NCI-H2196 treated with DMSO at 0.1 percent for 48 hours (cell line): ENCODE results near the gene C9orf78.

Source experiments
- DNase-seq: peaks from one replicate; lab custom pipeline; 2025; ENCODE audit not compliant: unreplicated experiment; lab: John Stamatoyannopoulos, UW

Gene C9orf78, protein sequence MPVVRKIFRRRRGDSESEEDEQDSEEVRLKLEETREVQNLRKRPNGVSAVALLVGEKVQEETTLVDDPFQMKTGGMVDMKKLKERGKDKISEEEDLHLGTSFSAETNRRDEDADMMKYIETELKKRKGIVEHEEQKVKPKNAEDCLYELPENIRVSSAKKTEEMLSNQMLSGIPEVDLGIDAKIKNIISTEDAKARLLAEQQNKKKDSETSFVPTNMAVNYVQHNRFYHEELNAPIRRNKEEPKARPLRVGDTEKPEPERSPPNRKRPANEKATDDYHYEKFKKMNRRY

DNA sequence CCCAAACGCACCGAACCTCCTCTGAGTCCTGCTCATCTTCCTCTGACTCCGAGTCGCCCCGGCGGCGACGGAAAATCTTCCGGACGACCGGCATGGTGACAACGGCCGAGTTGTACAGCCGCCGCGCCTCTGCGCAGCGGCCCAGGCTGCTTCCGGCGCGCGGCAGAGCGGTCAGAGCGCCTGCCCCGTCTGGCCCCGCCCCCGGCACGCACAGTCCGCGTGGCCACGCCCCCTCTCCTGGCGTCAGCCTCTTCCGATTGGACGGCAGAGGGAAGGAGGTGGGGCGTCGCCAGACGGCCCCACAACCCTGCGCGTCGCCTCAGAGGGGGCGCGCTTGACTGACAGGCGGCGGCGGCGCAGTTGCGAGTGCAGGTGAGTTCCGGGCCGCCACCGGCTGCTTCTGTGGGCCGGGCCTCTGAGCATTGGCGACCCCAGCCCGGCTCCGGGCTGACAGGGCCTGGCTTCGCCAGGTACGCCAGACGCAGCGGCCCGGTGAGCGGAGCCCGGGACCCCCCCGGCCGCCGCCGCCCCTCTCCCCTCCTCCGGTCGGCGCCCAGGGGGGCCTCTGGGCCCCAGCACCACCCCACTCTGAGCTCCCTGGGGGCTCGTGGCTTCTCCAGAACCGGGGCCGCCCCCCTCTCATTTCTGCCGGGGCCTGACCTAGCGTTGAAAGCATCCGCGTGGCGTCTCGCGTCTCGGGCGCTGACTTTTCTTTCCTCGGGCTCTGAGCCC is at the start of gene C9orf78, which contains the start of gene USP20:
C9orf78 (minus strand) TSS at position 148 of the 732 bp plus-strand sequence; CDS start at position 94, 54 bp downstream.
USP20 (plus strand) TSS at position 331 of the 732 bp plus-strand sequence. CDS start 17,098 bp downstream, outside the sequence.
- DNase-seq = peak; percentile 93

DNA sequence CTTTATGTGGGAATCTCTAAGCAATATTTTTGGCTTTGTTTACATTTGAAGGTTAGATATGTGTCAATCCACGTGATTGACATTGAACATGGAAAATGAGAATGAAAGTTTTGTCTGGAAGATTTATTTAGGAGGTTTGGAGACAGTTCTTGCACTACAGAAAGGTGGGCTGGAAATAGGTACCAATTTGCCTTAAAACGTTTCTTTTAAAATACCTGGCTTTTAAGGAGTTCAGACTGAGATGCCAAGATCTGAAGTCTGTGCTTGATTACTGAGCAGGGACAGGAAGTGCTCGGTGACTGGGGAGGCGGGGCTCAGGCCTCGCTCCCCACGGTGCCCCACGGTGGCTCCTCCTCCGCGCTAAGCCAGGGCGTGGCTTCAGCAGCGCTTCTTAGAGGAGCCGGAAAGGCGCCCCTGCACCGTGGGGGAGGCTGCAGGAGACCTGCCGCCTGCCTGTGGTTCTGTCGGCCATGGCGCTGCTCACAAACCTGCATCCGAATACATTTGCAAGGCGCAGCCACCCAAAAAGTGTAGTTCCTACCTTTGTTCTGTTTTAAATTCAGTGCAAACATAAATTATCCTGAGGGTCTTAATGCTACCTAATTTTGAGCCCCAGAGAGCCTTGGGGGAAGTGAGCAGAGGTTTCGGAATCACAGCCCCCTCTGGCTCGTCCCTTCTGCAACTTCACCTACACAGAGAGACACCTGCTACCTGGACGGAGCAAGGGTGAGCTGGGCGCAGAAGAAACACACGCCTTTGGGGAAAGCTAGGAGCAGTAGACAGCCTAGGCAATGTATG is 49.3 kb upstream of the C9orf78 start:
- peak; percentile 78 for DNase-seq

DNA sequence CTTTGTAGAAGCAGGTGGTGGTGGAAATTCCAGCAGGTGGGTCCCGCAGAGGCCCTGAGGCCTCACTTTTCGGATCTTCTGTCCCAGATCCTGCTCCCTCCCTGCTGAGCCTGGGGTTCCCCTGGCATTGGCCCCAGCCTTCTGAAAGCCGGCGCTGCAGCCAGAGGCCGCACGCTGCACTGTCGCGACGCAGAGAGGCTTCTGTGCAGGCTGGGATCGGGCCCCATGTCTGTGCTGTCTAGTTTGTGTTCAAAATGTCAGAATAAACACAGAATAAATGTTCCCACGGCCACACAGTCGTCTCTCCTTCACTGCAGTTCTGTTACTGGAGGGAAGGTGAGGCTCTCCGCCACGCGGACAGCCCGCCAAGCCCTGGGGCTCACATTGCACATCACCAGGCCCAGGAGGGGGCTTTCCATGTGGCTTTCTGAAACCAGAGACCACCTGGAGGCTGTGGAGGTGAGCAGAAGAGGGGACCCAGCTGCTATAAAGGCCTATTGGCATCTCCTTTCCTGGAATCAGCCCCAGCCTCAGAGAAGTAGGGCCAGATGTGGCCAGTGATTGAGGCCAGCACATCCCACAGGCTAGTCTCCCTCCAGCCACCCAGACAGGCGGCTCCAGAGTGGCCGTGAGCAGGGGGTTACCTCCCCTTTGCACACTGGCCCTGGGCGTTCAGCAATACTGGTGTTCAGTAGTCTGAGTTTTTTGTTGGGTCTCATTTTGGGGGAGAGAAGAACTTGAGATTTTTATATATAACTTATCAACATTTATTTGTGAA is 46.7 kb upstream of the C9orf78 start:
- no peak for DNase-seq

DNA sequence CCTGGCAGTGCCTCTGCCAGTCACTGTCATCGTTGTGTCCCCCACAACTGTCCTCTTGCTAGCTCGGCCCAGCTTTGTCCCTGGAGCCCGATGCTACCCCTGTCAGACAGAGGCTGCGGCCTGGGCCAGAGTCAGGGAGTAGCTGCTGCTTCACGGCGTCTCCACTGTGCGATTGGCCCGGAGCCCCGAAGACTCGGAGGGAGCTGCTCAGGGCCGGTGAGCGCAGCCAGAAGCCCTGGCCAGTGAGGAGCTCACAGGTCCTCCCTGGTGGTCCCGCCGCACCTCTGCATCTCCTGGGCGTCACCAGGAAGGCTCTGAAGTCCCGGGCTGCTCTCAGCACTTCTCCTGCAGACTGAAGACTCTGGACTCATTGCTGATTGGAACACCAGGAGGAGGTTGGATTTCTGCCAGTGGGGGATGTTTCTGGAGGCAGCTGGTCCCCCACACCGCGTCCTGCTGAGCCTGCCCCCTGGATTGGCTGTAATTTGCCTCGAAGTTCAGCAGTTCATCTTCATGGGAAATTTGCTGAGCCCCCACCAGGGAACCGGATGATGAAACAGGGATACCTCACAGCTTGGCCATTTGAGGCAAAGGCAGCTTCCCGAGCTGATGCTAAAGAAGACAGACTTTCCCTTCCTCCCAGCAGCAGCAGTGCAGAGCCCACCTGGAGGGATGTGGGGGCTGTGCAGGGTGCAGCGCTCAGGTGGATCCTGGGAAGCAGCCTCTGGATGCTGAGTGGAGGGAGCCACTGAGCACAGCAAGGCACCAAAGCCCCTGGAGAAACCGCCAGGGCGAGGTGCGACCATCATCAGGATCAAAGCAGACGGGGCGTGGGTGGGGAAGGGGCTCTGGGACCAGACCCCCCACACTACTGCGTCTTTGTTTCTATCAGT is 45.8 kb upstream of the C9orf78 start:
- DNase-seq = no peak

DNA sequence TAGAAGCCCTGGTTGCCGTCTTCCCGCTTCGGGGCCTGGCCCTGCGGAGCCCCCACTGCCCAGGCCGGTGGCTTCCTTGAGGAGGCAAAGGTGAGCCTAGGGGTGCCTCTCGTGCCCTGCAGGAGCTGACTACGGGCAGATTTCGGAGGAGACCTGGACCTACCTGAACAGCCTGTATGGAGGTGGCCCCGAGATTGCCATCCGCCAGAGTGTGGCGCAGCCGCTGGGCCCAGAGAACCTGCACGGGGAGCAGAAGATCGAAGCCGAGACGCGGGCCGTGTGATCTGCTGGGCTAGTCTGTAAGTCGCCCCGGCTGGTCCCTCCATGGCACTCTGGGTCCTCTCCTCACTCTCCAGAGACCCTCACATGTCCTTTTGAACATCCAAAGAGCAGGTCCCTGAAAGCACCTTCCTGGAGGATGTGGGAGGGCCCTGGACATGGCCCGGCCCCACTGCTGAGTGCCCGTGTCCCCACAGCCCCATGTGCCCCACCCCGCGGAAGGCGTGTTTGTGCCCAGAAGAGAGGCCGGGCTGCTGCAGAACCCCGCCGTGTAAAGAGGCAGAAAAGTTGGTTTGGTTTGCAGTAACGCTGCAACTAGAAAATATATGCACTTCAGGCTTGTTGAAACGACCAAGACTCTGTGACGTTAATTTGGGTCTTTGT is 45.0 kb upstream of the C9orf78 start:
- DNase-seq = no peak

DNA sequence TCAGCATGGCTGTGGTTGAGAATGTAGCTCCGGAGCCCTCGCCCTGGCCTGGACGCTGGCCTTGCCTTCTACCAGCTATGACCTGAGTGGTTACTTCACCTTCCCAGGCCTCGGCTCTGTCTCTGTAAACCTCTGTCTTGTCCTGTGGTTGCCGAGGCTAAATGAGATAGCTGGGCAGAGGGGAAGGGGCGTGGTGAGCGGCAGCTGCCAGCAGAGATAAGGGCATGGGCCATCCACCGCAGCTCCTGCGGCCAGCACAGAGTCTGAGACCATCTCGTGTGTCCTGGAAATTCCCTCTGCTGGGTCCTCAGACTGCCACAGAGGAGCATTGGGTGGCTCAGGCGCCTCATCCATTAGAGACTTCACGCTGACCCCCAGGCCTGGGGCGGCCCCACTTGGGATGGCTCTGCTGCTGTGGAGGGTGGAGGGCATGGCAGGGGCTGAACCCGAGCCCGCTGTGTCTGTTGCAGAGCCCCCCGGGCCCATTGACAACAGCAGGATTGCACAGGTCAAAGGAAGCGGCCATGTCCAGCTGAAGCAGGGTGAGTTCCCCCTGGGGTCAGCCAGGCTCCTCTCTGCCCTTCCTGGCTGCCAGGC is 44.1 kb upstream of the C9orf78 start:
- no peak for DNase-seq

DNA sequence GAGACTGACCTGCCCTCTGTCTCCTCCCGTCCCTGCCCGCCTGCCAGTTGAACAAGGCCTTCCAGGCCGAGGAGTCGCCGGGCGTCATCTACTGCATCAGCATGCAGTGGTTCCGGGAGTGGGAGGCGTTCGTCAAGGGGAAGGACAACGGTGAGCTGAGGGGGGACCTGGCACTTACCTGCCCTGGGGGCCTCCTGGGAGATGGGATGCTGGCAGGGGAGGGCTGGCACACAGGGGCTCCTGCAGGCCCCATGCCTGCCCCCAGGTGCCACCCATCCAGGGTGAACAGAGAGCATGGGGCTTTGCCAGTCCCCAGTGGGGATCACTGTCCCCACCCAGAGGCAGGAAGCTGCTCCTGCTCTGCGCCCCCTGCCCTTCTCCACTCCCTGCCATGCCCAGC is 43.2 kb upstream of the C9orf78 start:
- DNase-seq = no peak

DNA sequence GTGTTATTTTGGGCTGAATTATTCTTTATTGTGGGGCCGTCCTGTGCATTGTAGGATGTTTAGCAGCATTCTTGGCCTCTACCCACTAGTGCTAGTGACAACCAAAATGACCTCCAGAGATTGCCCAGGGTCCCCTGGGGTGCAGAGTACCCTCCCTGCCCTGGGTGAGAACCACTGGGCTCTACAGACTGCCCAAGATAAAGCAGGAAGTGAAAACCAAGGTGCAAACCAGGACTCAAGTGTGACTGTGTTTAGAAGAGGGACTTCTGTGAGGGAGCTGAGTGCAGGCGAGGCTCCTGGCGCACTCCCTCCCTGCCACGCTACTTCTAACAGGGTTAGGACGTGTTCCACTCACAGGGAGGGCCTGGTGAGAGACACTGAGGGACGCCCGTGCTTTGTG is 41.7 kb upstream of the C9orf78 start:
- no peak for DNase-seq

DNA sequence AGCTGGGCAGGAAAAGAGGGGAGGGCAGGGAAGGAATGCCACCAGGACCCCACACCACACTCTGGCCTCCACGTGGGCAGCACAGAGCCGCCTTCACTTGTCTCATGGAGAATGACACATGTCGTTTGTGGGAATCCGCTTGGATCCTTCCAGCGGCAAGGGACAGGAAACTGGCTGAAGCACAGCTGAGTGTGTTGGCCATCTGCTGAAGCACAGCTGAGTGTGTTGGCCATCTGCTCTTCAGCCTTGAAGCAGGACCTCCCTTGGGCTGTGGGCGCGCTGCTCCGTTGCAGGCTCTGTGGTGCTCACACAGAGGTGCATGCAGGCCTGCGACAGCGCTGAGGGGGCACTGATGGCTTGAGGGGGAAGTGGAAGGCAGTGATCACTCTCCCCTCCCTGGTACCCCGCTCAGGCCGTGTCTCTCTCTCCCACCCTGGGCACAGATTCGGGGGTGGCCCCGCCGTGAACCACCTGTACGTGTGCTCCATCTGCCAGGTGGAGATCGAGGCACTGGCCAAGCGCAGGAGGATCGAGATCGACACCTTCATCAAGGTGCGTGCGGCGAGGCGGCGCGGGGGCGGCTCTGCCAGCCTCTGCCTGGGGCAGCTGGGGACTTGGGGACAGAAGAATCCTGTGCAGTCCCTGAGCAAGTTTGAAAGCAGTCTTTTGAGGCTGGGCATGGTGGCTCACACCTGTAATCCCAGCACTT is 40.8 kb upstream of the C9orf78 start:
- no peak for DNase-seq

DNA sequence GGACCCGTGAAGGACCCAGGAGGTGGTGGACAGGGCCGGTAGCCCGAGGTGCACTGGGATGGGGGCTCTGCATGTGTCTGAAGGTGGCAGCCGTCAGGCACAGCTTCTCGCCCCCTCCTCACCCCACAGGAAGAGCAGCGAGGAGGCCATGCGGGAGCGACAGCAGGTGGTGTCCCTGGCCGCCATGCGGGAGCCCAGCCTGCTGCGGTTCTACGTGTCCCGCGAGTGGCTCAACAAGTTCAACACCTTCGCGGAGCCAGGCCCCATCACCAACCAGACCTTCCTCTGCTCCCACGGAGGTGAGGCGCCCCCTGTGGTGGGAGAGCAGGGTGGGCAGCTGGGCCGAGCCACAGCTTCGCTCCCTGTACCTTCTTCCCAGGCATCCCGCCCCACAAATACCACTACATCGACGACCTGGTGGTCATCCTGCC is 40.1 kb upstream of the C9orf78 start:
- no peak for DNase-seq

DNA sequence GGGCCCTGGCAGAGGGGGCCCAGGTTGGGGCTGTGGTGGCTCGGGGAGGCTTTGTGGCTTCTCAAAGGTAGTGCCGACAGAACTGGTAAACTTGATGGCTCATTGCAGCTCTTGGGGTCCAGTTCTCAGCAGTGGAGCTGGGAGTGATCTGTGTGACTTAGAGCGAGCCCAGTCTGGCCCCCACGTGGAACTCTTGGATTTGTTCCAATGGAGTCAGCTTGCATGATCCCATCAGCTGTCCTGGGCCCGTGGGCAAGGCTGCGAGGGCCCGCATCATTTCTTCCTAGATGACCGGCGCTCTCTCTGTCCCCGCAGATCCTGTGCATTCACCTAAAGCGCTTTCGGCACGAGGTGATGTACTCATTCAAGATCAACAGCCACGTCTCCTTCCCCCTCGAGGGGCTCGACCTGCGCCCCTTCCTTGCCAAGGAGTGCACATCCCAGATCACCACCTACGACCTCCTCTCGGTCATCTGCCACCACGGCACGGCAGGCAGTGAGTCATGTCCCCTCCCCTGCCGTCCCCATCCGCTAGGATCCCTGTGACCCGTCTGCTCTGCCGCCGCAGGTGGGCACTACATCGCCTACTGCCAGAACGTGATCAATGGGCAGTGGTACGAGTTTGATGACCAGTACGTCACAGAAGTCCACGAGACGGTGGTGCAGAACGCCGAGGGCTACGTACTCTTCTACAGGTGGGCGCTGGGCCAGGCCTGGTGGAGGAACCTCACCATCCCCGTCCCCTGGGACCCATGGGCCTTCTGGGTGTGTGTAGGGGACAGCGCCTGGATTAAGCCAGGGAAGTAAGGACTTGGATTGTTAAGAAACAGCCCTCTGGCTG is 39.4 kb upstream of the C9orf78 start:
- DNase-seq = no peak

DNA sequence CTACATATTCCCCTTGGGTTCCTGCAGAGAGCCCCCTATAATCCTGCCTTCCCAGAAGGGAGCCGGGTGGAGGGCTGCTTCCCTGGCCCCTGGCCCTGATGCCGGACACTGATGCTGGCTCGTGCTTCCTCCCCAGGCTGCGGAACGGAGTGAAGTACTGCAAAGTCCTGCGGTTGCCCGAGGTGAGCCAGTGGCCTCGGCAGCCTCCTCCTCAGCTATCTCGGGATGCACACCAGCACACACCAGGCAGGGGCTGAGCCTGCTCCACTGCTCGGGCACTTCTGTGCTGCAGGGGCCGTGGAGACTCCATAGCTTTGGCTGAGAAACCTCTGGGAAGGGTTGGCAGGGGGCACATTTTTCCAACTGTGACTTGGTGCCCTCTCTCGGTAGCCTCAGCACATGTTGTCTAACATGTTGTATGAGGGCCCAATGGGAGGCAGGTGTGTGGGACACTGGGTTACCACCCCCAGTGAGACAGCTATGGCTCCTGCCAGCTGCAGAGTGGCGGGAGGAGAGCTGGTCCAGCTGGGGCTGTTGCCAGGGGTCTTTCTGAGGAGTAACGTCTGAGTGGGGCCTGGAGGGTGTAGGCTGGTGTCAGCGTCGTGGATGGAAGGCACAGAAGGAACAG is 38.6 kb upstream of the C9orf78 start:
- no peak for DNase-seq

DNA sequence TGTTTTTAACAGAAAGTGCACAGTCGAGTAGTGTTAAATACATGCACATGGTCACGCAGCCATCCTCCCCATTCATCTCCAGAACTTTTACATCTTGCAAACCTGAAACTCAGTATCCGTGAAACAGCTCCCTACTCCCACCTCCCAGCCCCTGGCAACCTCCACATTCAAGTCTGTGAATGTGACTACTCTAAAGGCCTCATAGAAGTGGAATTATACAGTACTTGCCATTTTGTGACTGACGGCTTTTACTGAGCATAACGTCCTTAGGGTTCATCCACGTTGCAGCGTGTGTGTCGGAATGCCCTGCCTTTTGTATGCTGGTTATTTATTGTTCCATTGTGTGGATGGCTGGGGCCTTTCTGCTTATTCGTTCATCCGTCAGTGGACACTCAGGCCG is 36.0 kb upstream of the C9orf78 start:
- DNase-seq = no peak

DNA sequence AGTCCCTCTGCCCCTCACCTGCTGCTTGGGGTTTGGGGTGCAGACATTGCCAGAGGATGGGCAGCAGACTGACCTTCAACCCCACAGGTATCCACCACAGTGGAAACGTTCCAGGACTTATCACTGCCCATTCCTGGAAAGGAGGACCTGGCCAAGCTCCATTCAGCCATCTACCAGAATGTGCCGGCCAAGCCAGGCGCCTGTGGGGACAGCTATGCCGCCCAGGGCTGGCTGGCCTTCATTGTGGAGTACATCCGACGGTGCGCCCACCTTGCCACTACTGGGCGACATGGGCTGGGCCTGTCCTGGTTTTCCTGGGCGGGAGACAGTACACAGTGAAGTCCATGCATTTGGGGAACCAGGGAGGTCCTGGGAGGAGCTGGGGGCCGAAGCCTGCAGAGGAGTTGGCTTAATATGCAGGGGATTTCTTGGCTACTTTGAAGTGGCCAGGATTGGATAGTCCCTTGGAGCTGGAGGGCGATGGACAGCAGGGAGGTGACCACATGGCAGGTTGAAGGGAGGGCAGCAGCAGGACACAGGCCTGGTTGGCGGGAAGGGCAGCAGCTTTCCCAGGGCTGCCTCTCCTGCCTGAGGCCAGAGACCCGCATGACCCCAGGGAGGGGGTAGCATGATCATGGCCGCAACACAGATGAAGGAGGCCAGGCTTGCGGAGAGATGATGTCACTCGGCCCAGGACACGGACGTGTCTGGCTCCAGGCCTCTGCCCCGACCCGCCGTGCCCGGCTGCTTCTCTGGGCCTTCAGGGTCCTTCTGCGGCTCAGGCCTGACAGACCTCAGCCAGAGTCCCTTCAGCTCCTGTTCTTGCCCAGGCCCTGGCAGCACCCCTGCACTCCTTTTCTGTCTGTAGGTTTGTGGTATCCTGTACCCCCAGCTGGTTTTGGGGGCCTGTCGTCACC is 34.8 kb upstream of the C9orf78 start:
- DNase-seq = no peak

DNA sequence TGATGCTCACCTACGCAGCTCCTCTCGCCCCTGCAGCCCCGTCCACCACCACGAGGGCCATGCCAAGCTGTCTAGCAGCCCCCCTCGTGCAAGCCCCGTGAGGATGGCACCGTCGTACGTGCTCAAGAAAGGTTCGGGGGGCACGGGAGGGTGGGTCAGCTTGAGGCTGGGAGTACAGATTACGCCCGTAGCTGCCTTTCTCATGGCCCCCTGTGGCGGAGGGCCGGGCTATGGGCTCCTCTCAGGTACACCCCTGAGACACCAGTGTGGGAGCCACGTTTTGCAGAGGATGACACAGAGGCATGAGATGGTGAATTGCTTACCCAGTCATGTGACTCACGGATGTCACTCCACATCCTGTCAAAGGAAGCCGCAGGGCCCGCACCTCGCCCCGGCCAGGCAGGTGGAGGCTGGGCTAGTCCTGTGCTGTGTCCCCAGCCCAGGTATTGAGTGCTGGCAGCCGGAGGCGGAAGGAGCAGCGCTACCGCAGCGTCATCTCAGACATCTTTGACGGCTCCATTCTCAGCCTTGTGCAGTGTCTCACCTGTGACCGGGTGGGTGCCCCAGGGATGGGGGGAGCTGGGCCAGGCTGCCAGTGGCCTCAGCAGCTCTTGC is 33.9 kb upstream of the C9orf78 start:
- no peak for DNase-seq
